GM23248 (cell line): ENCODE data around the gene GSTT2B. TPM values are rescaled to one million over a fixed set of nuclear protein-coding genes. Genes with fewer than 3 reads are reported as not detected.
A peak's percentile ranks its signal among the peaks of the same experiment; 100 is the strongest.
"Not testable (repeated sequence)": the region's sequence is repeated elsewhere in the genome, so short reads cannot be mapped to it uniquely, and the experiment has no call there.

ENCODE experiments used
- DNase-seq: peaks from one replicate; pipeline ENCODE4 v3.0.0-alpha.2; 2015
- H2AFZ ChIP-seq: fragments of 200-600 bp; sonication (generic); 2 replicates; pipeline ENCODE4 v1.6.1; 2016; ENCODE audit warnings: antibody characterized with exemption
- H3F3A ChIP-seq: fragments of 200-600 bp; sonication (generic); 2 replicates; pipeline ENCODE4 v1.6.1; 2016; ENCODE audit warnings: mild to moderate bottlenecking, antibody characterized with exemption, mixed run types; ENCODE audit not compliant: insufficient read depth
- H3K27ac ChIP-seq: fragments of 200-600 bp; sonication (generic); 2 replicates; pipeline ENCODE4 v1.5.1; 2016; ENCODE audit warnings: mild to moderate bottlenecking
- H3K27me3 ChIP-seq: fragments of 200-600 bp; sonication (generic); replicated peaks from 2 replicates; pipeline ENCODE4 v1.6.1; 2016; ENCODE audit warnings: mild to moderate bottlenecking; ENCODE audit not compliant: insufficient read depth
- H3K36me3 ChIP-seq: fragments of 200-600 bp; sonication (generic); 2 replicates; pipeline ENCODE4 v1.6.1; 2016; ENCODE audit warnings: low read depth, mild to moderate bottlenecking
- H3K4me1 ChIP-seq: fragments of 200-600 bp; sonication (generic); 2 replicates; pipeline ENCODE4 v1.6.1; 2016; ENCODE audit warnings: mild to moderate bottlenecking; ENCODE audit not compliant: insufficient read depth
- H3K4me2 ChIP-seq: fragments of 200-600 bp; sonication (generic); one replicate; pipeline ENCODE4 v1.6.1; 2016; ENCODE audit warnings: mild to moderate bottlenecking; ENCODE audit not compliant: unreplicated experiment
- H3K4me3 ChIP-seq: fragments of 200-600 bp; sonication (generic); 2 replicates; pipeline ENCODE4 v1.5.1; 2016; ENCODE audit warnings: mild to moderate bottlenecking
- H3K79me2 ChIP-seq: fragments of 200-600 bp; sonication (generic); 2 replicates; pipeline ENCODE4 v1.6.1; 2016; ENCODE audit warnings: mild to moderate bottlenecking; ENCODE audit not compliant: insufficient read depth
- H3K9ac ChIP-seq: fragments of 200-600 bp; sonication (generic); 2 replicates; pipeline ENCODE4 v1.6.1; 2016; ENCODE audit warnings: mild to moderate bottlenecking
- H3K9me2 ChIP-seq: fragments of 200-600 bp; sonication (generic); 2 replicates; pipeline ENCODE4 v1.6.1; 2016; ENCODE audit warnings: mixed run types, mild to moderate bottlenecking, moderate library complexity; ENCODE audit not compliant: insufficient read depth
- H3K9me3 ChIP-seq: fragments of 200-600 bp; sonication (generic); one replicate; pipeline ENCODE4 v1.6.1; 2017; ENCODE audit warnings: low read depth
- H4K20me1 ChIP-seq: fragments of 200-600 bp; sonication (generic); 2 replicates; pipeline ENCODE4 v1.6.0; 2016; ENCODE audit not compliant: insufficient read depth
- EZH2 ChIP-seq: fragments of 200-600 bp; sonication (generic); IDR thresholded peaks from 2 replicates; pipeline ENCODE4 v1.6.1; 2018; ENCODE audit warnings: antibody characterized with exemption, mild to moderate bottlenecking; ENCODE audit not compliant: insufficient read depth, poor library complexity, severe bottlenecking
- EZH2phosphoT487 ChIP-seq: fragments of 200-600 bp; sonication (generic); IDR thresholded peaks from 2 replicates; pipeline ENCODE4 v1.6.1; 2018; ENCODE audit warnings: antibody characterized with exemption, moderate library complexity, mild to moderate bottlenecking, low read depth; ENCODE audit not compliant: insufficient read depth
- WGBS, 2 experiments: methylation state at CpG; one replicate each; pipeline ENCODE4 v1.1.6; 2015 to 2017; ENCODE audit warnings: low lambda C conversion rate in 2 of 2, low coverage in 1 of 2; ENCODE audit errors: missing lambda C conversion rate in 2 of 2; 5-methylcytosine and 5-hydroxymethylcytosine counted together
- in situ Hi-C: fragments of 300-500 bp; cut with MboI; formaldehyde crosslinking; loops from 2 replicates; pipeline ENCODE4 v1.15.0; 2020
- polyA plus RNA-seq: library from polyadenylated mRNA; unstranded; fragments of >200 nt; fragmentation: Nextera tagmentation; extraction: Ambion mirVana; gene quantifications from 2 replicates; pipeline ENCODE4 v1.2.1, GENCODE V29; 2016
- total RNA-seq: library from RNA; depleted of rRNA; stranded (reverse); fragments of >200 nt; shearing (Covaris generic); gene quantifications from 2 replicates; pipeline ENCODE4 v1.2.3, GENCODE V29; 2014; rRNA removed

Gene GSTT2B
- total and polyA plus RNA-seq, 2 experiments from 2014 or later = 5.3 to 13.7 TPM

- no peaks in the 10 kb centered on the region for H3K79me2 ChIP-seq
- H3K4me2 ChIP-seq = no peak overlapping the region
- no peaks in the 10 kb centered on the region for H4K20me1 ChIP-seq
- peaks cover 4% of the 10 kb centered on the region for H3F3A ChIP-seq
- H3K9ac ChIP-seq = no peak overlapping the region
- TF ChIP-seq EZH2phosphoT487 (no peak), EZH2 (no peak)
- H3K9me3 ChIP-seq = no peaks in the 10 kb centered on the region
- H3K36me3 ChIP-seq = no peaks in the 10 kb centered on the region
- H3K9me2 ChIP-seq = no peaks in the 10 kb centered on the region
- H3K4me1 ChIP-seq = peaks cover 6% of the 10 kb centered on the region
- H2AFZ ChIP-seq = 0 out of 2 replicates have a peak overlapping the region, but pooled peaks have one; percentile 19
- H3K27ac ChIP-seq = no peak overlapping the region
- in situ Hi-C loops = no loop called here
- H3K27me3 ChIP-seq = no peaks in the 10 kb centered on the region
- DNase-seq = no peak
- 56 to 62% methylated on average over 6 of the region's 6 CpGs for WGBS, 2 experiments
- H3K4me3 ChIP-seq = no peak overlapping the region
These were observed 51.6 kb downstream of the GSTT2B start for GRCh38 chr22:23909296-23909898.

GRCh38 chr22:23908587-23909205, 52.3 kb downstream of the GSTT2B start:
- no peak overlapping the region for H3K27ac ChIP-seq
- in situ Hi-C loops = no loop called here

GRCh38 chr22:23907423-23907822, 53.6 kb downstream of the GSTT2B start:
- H4K20me1 ChIP-seq, H3K9ac ChIP-seq, H3K9me2 ChIP-seq, in situ Hi-C loops, H2AFZ ChIP-seq, H3K27me3 ChIP-seq, H3F3A ChIP-seq, H3K36me3 ChIP-seq, H3K9me3 ChIP-seq, H3K27ac ChIP-seq, H3K4me1 ChIP-seq, H3K4me3 ChIP-seq, H3K4me2 ChIP-seq, H3K79me2 ChIP-seq, DNase-seq: not testable (repeated sequence)
- WGBS, 2 experiments = 69 to 73% methylated on average over 10 of the region's 10 CpGs

More at GRCh38 chr22:23908587-23909205, 52.3 kb downstream of the GSTT2B start:
- Histone ChIP-seq H3K36me3 (no peaks in the 10 kb centered on the region), H3K79me2 (no peaks in the 10 kb centered on the region), H3F3A (no peaks in the 10 kb centered on the region), H2AFZ (0 out of 2 replicates have a peak overlapping the region, but pooled peaks have one; percentile 19), H3K9ac (no peak overlapping the region), H3K4me1 (peaks cover 6% of the 10 kb centered on the region), H3K4me2 (no peak overlapping the region), H3K9me3 (no peaks in the 10 kb centered on the region), H3K4me3 (no peak overlapping the region), H4K20me1 (no peaks in the 10 kb centered on the region), H3K9me2 (no peaks in the 10 kb centered on the region), H3K27me3 (no peaks in the 10 kb centered on the region)
- 82 to 84% methylated on average over 11 of the region's 11 CpGs for WGBS, 2 experiments
- no peak for TF ChIP-seq EZH2
- TF ChIP-seq EZH2phosphoT487 = no peak
- DNase-seq = no peak

Other genes with a start within 250 kb of the GSTT2B start
- gene ZNF70, start 210.1 kb downstream of the GSTT2B start, total RNA-seq = 2.5 and 3.3 TPM in 2 replicates
- gene ZNF70, start 210.1 kb downstream of the GSTT2B start, polyA plus RNA-seq = 1.0 and 1.2 TPM in 2 replicates
- gene VPREB3, start 206.8 kb downstream of the GSTT2B start, total RNA-seq = not detected in 2 replicates
- gene VPREB3, start 206.8 kb downstream of the GSTT2B start, polyA plus RNA-seq = not detected in 2 replicates
- 0.13 TPM in 1 of 2 replicates, not detected in the other for gene C22orf15, start 198.2 kb downstream of the GSTT2B start, total RNA-seq
- 0.41 and 0.54 TPM in 2 replicates for gene C22orf15, start 198.2 kb downstream of the GSTT2B start, polyA plus RNA-seq
- gene CHCHD10, start 193.2 kb downstream of the GSTT2B start, total RNA-seq = 1.6 TPM in 1 of 2 replicates, not detected in the other
- 20.3 and 22.3 TPM in 2 replicates for gene CHCHD10, start 193.2 kb downstream of the GSTT2B start, polyA plus RNA-seq
- gene MMP11, start 188.3 kb downstream of the GSTT2B start, total RNA-seq = 2.9 and 18.2 TPM in 2 replicates
- 1.3 and 2.5 TPM in 2 replicates for gene MMP11, start 188.3 kb downstream of the GSTT2B start, polyA plus RNA-seq
- gene SMARCB1, start 174.2 kb downstream of the GSTT2B start, total RNA-seq = 34.9 and 63.9 TPM in 2 replicates
- 85.2 and 85.4 TPM in 2 replicates for gene SMARCB1, start 174.2 kb downstream of the GSTT2B start, polyA plus RNA-seq
- gene DERL3, start 122.2 kb downstream of the GSTT2B start, total RNA-seq = 1.2 and 2.3 TPM in 2 replicates
- gene DERL3, start 122.2 kb downstream of the GSTT2B start, polyA plus RNA-seq = 0.73 and 0.76 TPM in 2 replicates
- gene SLC2A11, start 103.3 kb downstream of the GSTT2B start, total RNA-seq = 8.5 and 16.6 TPM in 2 replicates
- gene SLC2A11, start 103.3 kb downstream of the GSTT2B start, polyA plus RNA-seq = 5.7 and 6.1 TPM in 2 replicates
- gene MIF, start 66.8 kb downstream of the GSTT2B start, total RNA-seq = 262 and 335 TPM in 2 replicates
- 2,233 and 2,246 TPM in 2 replicates for gene MIF, start 66.8 kb downstream of the GSTT2B start, polyA plus RNA-seq
- gene DDTL, start 5.7 kb upstream of the GSTT2B start, total RNA-seq = not detected in 2 replicates
- 1.3 and 2.4 TPM in 2 replicates for gene DDTL, start 5.7 kb upstream of the GSTT2B start, polyA plus RNA-seq
- 80.8 and 96.1 TPM in 2 replicates for gene DDT, start 13.2 kb upstream of the GSTT2B start, total RNA-seq
- 163 and 164 TPM in 2 replicates for gene DDT, start 13.2 kb upstream of the GSTT2B start, polyA plus RNA-seq
- 0.65 and 2.1 TPM in 2 replicates for gene GSTT2, start 18.9 kb upstream of the GSTT2B start, total RNA-seq
- gene GSTT2, start 18.9 kb upstream of the GSTT2B start, polyA plus RNA-seq = 1.2 and 1.4 TPM in 2 replicates
- gene GSTT4, start 44.3 kb upstream of the GSTT2B start, total RNA-seq = not detected in 2 replicates
- gene GSTT4, start 44.3 kb upstream of the GSTT2B start, polyA plus RNA-seq = not detected in 2 replicates
- 21.5 and 28.7 TPM in 2 replicates for gene CABIN1, start 50.1 kb upstream of the GSTT2B start, total RNA-seq
- gene CABIN1, start 50.1 kb upstream of the GSTT2B start, polyA plus RNA-seq = 10.6 and 14.3 TPM in 2 replicates
- gene SUSD2, start 220.3 kb upstream of the GSTT2B start, total RNA-seq = under 0.01 TPM in 1 of 2 replicates, not detected in the other
- gene SUSD2, start 220.3 kb upstream of the GSTT2B start, polyA plus RNA-seq = 0.24 and 0.28 TPM in 2 replicates